HEK293T (cell line): ENCODE results near the gene SH2D1B.

Source experiments
- BHLHE40 ChIP-seq: fragments of 450-650 bp; IDR thresholded peaks from 2 replicates; pipeline ENCODE4 v1.6.1; 2016; ENCODE audit warnings: mild to moderate bottlenecking, moderate library complexity, borderline replicate concordance
- CTBP1 ChIP-seq: fragments of 450-650 bp; IDR thresholded peaks from 2 replicates; pipeline ENCODE4 v1.6.1; 2016; ENCODE audit warnings: borderline replicate concordance
- FOXA1 ChIP-seq: fragments of 450-650 bp; IDR thresholded peaks from 2 replicates; pipeline ENCODE4 v1.6.1; 2016; ENCODE audit warnings: mild to moderate bottlenecking
- FOXK2 ChIP-seq: fragments of 450-650 bp; IDR thresholded peaks from 2 replicates; pipeline ENCODE4 v1.6.1; 2016; ENCODE audit warnings: mild to moderate bottlenecking
- FOXM1 ChIP-seq: fragments of 450-650 bp; IDR thresholded peaks from 2 replicates; pipeline ENCODE4 v1.6.1; 2017; ENCODE audit warnings: mild to moderate bottlenecking, borderline replicate concordance
- L3MBTL2 ChIP-seq: fragments of 450-650 bp; conservative IDR thresholded peaks from 2 replicates; pipeline ENCODE4 v1.6.1; 2016; ENCODE audit warnings: mild to moderate bottlenecking
- NFRKB ChIP-seq: fragments of 450-650 bp; IDR thresholded peaks from 2 replicates; pipeline ENCODE4 v1.6.1; 2016; ENCODE audit warnings: mild to moderate bottlenecking, moderate library complexity
- PKNOX1 ChIP-seq: fragments of 450-650 bp; IDR thresholded peaks from 2 replicates; pipeline ENCODE4 v1.6.1; 2016
- SP1 ChIP-seq: fragments of 450-650 bp; IDR thresholded peaks from 2 replicates; pipeline ENCODE4 v1.6.1; 2017
- SUZ12 ChIP-seq: fragments of 450-650 bp; IDR thresholded peaks from 2 replicates; pipeline ENCODE4 v1.6.1; 2016; ENCODE audit warnings: mild to moderate bottlenecking
- TARDBP ChIP-seq: fragments of 450-650 bp; IDR thresholded peaks from 2 replicates; pipeline ENCODE4 v1.6.1; 2016

DNA sequence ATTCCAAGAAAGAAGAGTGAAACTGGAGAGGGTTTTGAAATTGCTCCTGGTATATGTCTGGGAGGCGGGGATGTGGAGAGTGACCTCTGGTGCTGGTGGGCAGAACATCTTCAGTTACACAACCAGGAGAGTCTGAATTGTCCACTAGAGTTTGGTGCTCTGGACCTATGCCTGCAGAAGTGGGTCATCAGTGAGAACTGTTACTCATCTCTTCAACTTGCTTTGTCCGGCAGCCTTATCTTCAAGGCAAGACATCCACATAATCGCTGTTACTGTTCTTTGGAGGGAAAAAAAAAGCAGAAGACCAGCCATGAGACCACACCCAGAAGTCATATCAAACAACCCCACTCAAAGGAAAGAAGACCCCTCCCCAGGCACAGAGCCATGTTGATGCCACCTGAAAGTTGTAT lies 14.9 kb downstream of the SH2D1B start:
- no peak for TF ChIP-seq FOXM1
- no peak for TF ChIP-seq CTBP1
- TF ChIP-seq BHLHE40: no peak
- no peak for TF ChIP-seq NFRKB
- TF ChIP-seq TARDBP: no peak
- no peak for TF ChIP-seq SUZ12
- no peak for TF ChIP-seq PKNOX1
- no peak for TF ChIP-seq L3MBTL2
- TF ChIP-seq FOXA1: no peak
- TF ChIP-seq SP1: no peak
- no peak for TF ChIP-seq FOXK2
